Measurements from ENCODE around the gene IQCF6.

DNA sequence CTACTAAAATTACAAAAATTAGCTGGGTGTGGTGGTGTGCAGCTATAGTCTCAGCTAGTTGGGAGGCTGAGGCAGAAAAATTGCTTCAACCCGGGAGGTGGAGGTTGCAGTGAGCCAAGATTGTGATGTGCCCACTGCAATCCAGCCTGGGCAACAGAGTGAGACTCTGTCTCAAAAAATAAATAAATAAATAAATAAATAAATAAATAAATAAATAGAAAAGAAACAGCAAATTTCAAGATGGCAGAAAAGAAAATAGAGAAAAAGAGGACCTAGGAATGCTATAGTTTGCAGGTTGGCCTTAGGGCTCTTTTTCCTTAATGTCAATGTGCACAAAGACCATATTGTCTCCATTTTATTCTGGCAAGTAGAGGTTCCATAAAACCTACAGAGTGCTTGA, 28.2 kb downstream of the IQCF6 start:
- TF ChIP-seq, protein P1, sequence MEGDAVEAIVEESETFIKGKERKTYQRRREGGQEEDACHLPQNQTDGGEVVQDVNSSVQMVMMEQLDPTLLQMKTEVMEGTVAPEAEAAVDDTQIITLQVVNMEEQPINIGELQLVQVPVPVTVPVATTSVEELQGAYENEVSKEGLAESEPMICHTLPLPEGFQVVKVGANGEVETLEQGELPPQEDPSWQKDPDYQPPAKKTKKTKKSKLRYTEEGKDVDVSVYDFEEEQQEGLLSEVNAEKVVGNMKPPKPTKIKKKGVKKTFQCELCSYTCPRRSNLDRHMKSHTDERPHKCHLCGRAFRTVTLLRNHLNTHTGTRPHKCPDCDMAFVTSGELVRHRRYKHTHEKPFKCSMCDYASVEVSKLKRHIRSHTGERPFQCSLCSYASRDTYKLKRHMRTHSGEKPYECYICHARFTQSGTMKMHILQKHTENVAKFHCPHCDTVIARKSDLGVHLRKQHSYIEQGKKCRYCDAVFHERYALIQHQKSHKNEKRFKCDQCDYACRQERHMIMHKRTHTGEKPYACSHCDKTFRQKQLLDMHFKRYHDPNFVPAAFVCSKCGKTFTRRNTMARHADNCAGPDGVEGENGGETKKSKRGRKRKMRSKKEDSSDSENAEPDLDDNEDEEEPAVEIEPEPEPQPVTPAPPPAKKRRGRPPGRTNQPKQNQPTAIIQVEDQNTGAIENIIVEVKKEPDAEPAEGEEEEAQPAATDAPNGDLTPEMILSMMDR (IDR thresholded peaks at IDR 0.05) = no peak
- no peak for TF ChIP-seq ZFX (IDR thresholded peaks at IDR 0.05; ENCODE audit: borderline replicate concordance)
